Measurements from ENCODE around the gene PACS2.

PACS2 gene

GRCh38 chr14:105375635-105376057 lies 61.1 kb downstream of the PACS2 start:
- DNase-seq = no peak

GRCh38 chr14:105376521-105377440 lies 62.2 kb downstream of the PACS2 start:
- no peak for DNase-seq

DNA sequence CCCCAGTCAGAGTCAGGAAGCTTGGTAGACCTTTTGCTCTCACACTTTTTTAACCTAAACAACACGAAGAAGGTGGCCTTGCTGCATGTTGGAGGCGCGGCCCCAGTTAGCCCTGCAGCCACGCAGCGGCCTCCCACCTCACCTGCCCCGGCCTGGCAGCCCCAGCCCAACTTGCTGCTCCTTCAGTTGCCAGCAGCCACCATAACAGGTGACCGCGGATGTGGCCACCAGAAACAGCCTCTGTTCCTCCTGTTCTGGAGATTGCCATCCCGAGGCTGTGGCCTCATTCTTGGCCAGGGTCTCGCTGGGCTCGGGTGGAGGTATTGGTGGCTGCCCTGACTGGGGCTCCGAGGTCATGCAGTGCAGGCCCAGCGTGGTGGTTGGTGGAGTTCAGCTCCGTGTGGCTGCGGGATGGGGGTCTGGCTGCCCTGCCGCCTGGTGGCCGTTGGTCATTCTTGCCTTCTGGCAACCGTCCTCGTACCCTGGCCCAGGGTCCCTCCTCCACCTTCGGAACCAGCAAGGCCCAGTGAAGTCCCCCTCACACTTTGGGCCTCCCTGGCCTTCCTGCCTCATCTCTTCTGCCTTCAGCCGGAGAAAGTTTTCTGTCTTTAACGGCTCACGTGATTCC lies 63.1 kb downstream of the PACS2 start:
- no peak for DNase-seq

GRCh38 chr14:105378199-105378598 lies 63.7 kb downstream of the PACS2 start:
- DNase-seq = no peak

- no peak for DNase-seq
Measured at GRCh38 chr14:105378873-105379685, 64.5 kb downstream of the PACS2 start.

DNA sequence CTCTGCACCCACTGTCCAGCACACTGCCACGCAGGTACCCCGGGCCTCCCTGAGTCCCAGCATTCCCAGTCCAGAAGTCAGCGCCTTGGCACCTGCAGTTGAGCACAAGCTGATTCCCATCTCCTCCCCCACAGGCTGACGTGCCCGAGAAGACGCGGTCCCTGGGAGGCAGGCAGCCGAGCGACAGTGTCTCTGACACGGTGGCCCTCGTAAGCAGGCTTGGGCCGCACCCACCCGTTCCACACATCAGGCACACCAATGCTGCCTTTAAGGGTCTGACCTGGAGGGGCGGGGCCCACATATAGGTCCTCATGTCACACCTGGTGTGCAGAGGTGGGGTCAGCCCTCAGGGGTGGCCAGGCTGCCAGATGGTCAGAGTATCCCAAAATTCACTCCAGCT lies 65.4 kb downstream of the PACS2 start:
- no peak for DNase-seq

DNA sequence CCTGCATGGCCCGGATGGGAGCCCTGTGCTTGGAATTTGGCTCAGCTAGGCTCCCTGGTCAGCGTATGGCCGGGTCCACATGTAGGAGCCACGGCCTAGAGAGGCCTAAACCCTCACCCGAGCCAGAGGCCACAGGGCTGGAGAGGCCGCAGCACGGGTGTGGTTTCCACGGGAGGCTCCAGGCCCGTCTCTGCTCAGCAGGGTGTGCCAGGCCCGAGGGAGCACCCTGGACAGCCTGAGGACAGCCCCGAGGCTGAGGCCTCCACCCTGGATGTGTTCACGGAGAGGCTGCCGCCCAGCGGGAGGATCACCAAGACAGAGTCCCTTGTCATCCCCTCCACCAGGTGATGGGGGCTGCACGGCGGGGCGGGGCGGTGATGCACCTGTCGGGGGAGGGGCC lies 66.2 kb downstream of the PACS2 start:
- DNase-seq = no peak

- DNase-seq = no peak
Measured at GRCh38 chr14:105381446-105382342, 67.1 kb downstream of the PACS2 start.

DNA sequence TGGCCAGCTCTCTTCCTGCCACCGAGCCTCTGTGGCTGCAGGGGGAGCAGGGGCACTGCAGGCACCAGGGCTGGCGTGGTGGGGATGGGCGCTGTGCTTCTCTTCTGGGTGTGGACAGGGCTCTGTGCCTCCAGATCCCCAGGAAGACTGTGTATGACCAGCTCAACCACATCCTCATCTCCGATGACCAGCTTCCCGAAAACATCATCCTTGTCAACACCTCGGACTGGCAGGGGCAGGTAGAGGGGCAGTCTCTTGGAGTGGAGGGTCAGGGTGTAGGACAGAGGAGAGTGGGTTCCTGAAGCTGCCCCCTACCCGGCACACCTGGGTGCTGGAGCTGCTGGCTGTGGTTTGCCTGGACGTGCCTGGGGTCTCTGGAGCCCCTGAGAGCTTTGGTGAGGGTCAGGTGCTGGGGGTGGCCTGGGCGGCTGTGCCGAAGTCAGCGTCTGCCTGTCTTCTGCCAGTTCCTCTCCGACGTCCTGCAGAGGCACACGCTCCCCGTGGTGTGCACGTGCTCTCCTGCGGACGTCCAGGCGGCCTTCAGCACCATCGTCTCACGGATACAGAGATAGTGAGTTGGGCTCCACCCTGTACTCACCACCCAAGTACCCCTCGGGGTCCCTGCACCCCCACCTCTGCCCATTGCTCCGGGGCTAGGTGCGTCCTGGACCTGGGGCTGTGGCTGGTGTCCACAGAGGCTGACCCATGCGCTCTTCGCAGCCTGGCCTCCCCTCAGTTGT lies 68.0 kb downstream of the PACS2 start:
- DNase-seq = no peak

DNA sequence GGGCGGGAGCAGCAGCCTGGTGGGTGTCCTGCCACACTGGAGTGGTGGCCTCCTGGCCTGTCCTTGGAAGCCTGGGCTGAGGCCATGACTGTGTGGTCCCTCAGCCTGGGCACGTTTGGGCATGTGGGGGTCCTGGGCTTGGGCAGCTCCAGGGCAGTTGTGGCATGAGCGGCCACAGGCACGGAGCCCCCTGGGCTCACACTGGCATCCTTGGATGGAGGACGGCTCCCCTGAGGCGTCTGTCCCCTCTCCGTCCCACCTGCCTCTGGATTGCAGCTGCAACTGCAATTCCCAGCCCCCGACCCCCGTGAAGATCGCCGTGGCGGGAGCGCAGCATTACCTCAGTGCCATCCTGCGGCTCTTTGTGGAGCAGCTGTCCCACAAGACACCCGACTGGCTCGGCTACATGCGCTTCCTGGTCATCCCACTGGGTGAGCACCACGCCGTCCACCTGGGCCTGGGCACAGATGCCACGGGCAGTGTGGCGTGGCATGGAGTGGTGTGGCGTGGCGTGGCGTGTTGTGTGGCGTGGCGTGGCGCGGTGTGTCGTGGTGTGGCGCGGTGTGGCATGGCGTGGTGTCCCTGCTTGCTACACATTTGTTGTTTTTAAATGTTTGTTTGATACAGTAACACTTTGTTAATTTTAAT lies 68.7 kb downstream of the PACS2 start:
- no peak for DNase-seq

- no peak for DNase-seq
Measured at GRCh38 chr14:105384041-105384557, 69.6 kb downstream of the PACS2 start.

DNA sequence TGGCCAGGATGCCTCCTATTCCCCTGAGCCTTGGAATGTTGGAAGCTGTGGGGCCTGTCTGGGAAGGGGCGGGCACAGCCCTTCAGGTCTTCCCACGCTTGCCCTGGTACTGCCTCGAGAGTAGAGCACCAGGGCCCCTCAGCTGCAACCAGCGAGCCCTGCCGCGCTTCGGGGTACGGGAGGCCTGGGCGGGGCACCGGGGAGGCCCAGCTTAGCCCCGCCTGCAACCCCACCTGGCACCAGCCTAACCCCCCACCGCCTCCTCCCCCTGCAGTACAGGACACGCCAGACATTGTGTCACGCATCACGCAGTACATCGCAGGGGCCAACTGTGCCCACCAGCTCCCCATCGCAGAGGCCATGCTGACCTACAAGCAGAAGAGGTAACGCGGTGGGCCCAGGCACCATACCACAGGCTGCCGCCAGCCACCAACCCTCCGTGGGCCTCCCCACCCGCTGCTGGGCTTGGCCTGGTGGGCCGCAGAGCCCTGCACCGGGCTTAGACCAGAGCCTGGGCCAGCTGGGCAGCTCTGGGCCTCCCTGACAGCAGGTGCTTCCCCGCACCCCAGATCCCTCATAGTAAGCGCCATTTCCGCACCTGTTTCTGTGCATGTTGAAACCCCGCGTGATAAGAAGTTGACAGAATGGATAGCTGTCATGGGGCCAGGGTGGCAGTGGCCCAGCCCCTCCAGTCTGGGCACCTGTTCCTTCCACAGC lies 70.2 kb downstream of the PACS2 start:
- no peak for DNase-seq

GRCh38 chr14:105385322-105385637 lies 70.7 kb downstream of the PACS2 start:
- DNase-seq = no peak

DNA sequence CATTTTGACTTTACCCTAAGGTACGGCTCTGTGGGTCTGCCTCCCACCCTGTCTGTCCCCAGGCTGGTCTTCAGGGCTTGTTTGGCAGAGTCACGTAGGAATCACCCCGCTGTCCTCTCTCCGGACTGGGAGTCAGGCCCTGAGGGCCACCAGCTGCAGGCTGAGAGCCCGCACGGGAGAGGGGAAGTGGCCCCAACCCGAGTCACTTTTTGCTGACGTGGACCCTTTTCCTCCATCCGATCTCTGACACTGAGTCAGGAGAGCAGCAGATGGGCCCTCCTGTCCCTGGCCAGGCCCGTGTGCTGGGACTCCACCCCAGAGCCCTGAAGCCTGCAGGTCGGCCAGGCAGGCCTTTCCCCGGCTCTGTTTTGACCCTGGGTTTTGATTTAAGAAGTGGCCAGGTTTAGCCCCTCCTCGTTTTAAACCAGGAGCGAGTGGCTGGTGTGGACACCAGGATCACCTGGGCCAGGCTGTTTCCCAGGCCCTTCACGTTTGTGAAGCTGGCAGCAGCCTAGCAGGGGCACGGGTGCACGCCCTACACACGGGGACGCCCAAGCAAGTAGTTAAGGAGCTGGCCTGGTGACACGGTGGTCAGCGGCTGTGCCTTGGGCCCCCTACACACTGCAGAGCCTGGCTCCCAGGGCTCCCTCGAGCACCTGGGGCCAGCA lies 71.3 kb downstream of the PACS2 start:
- DNase-seq = no peak

- no peak for DNase-seq
Measured at GRCh38 chr14:105386581-105387529, 72.3 kb downstream of the PACS2 start.

DNA sequence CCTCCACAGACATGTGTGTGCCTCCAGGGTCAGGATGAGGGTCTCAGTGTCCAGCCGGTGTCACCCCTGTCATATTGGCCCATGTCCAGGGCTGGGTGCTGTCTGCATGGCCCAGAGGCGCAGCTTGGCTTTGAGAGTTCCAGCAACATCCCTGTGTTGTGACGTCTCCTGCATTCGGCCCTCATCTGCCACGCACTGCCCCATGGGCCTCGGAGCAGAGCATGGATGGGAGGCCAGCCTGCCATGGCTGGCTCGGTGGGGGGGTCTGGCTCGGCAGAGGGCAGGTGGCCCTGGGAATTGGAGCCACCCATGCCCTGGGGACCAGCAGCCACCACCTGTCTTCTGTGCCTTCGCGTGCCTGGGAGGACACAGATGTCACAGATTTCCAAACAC lies 73.0 kb downstream of the PACS2 start:
- DNase-seq = no peak

DNA sequence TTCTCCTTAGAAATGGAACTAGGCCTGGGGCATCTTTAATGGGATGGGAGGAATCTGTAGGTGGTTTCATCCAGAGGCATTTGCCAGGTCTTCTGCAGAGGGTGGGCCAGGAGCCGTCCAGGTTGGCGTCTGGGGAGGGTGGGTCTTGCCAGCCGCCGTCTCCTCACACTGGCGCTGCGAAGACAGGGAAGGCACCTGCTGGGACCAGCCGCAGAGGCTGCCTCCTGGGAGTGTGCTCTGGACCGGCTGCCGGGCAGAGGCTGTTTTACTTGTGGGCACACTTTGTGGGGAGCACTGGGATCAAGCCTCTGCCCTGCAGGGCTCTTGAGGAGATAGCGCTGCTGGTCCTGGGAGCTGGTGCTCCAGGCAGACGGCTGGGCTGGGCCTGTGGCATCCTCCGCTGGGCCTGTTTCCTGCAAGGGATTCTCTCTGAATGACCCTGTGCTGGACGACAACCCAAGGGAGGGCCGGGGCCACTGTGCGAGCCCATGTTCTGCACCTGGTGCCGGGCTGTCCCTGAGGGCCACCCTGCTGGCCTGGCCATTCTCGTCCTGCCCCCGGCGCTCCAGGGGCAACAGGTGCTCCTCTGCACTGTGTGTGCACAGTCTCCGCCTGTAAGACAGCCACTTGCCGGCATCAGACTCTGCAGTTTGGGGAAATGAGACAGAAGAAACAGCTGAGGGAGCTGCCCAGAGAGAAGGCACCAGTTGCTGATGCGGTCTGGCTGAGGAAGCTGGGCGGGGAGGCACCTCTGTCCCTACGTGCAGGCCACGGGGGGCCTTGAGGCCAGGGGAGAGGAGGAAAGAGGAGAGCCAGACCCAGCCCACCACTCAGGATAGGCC lies 73.8 kb downstream of the PACS2 start:
- DNase-seq = no peak

DNA sequence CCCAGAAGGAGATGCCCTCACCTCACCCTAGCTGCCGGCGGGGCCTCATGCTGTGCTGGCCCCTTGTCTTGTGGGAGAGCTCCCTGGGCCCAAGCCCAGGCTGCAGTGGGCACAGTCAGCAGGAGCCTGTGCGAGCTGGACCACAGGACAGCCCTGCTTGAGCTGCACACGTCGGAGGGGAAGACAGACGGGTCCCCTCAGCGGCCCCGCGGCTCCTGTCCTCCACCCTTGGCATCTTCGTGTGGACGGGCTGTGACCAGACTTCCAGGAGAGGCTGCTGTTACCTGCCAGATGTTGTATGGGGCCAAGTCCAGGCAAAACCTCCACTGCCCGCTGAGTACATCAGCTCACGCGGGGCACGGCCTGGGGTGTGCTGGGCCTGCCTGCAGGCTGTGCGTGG lies 74.4 kb downstream of the PACS2 start:
- DNase-seq = no peak

All from retina (tissue), 1 donor.